WTC11 (cell line): Measurements from ENCODE around the gene SLC46A3. TPM values are rescaled to one million over a fixed set of nuclear protein-coding genes. Genes with fewer than 3 reads are reported as not detected.

Source experiments
- ATAC-seq: fragments of 200-7000 bp; cut with Tn5 transposase; 2 replicates; pipeline ENCODE4 v1.10.0; 2021; ENCODE audit warnings: mild to moderate bottlenecking, moderate library complexity
- CTCF ChIA-PET: fragments of 300-600 bp; sonication (Branson Sonifier 250); formaldehyde crosslinking; loops from one replicate; lab custom pipeline; 2021; ENCODE audit warnings: antibody characterized with exemption; lab: Charles Lee
- POLR2A ChIA-PET: fragments of 350-600 bp; sonication (Branson Sonifier 250); formaldehyde crosslinking; loops from one replicate; lab custom pipeline; 2021; ENCODE audit warnings: antibody characterized with exemption; lab: Charles Lee
- DNase-seq: peaks from one replicate; pipeline ENCODE4 v3.0.0; 2021; ENCODE audit warnings: low spot score
- H3K27ac Mint-ChIP-seq: 2 replicates; pipeline ENCODE4 v1.8.0; 2021; ENCODE audit warnings: mixed read lengths
- H3K27me3 Mint-ChIP-seq: 2 replicates; pipeline ENCODE4 v1.8.0; 2021; ENCODE audit warnings: low read depth, mild to moderate bottlenecking, moderate library complexity, mixed read lengths
- H3K36me3 Mint-ChIP-seq: 2 replicates; pipeline ENCODE4 v1.8.0; 2021; ENCODE audit warnings: mixed read lengths
- H3K4me1 Mint-ChIP-seq: 2 replicates; pipeline ENCODE4 v1.8.0; 2022; ENCODE audit warnings: mixed read lengths
- H3K4me3 Mint-ChIP-seq: 2 replicates; pipeline ENCODE4 v1.8.0; 2021; ENCODE audit warnings: mild to moderate bottlenecking, moderate library complexity, mixed read lengths
- H3K9me3 Mint-ChIP-seq: 2 replicates; pipeline ENCODE4 v1.8.0; 2021; ENCODE audit warnings: mixed read lengths
- CREM ChIP-seq: sonication (generic); formaldehyde crosslinking; IDR thresholded peaks from 2 replicates; pipeline ENCODE4 v1.8.1; 2022; ENCODE audit warnings: mild to moderate bottlenecking, missing genetic modification reagents, moderate library complexity
- CTCF ChIP-seq: fragments of 200-600 bp; IDR thresholded peaks from 2 replicates; pipeline ENCODE4 v1.8.0; 2022; ENCODE audit warnings: antibody characterized with exemption
- E2F1 ChIP-seq: sonication (generic); formaldehyde crosslinking; IDR thresholded peaks from 2 replicates; pipeline ENCODE4 v1.8.0; 2022; ENCODE audit warnings: mild to moderate bottlenecking, missing genetic modification reagents
- ELF4 ChIP-seq: sonication (generic); formaldehyde crosslinking; IDR thresholded peaks from 2 replicates; pipeline ENCODE4 v1.8.1; 2022; ENCODE audit warnings: low read depth, mild to moderate bottlenecking, moderate library complexity, missing genetic modification reagents
- FOXP1 ChIP-seq: sonication (generic); formaldehyde crosslinking; IDR thresholded peaks from 2 replicates; pipeline ENCODE4 v1.8.0; 2022; ENCODE audit warnings: missing genetic modification reagents, mild to moderate bottlenecking, moderate library complexity, borderline replicate concordance
- GTF2I ChIP-seq: fragments of 250-450 bp; sonication (Bioruptor Pico); conservative IDR thresholded peaks from 2 replicates; pipeline ENCODE4 v1.4.0; 2021; ENCODE audit warnings: mild to moderate bottlenecking
- IRF2 ChIP-seq: sonication (generic); formaldehyde crosslinking; IDR thresholded peaks from 2 replicates; pipeline ENCODE4 v1.8.0; 2022; ENCODE audit warnings: low read depth, missing genetic modification reagents, borderline replicate concordance
- RELA ChIP-seq: sonication (generic); formaldehyde crosslinking; IDR thresholded peaks from 2 replicates; pipeline ENCODE4 v1.8.1; 2022; ENCODE audit warnings: missing genetic modification reagents, mild to moderate bottlenecking, borderline replicate concordance
- TCF7 ChIP-seq: sonication (generic); formaldehyde crosslinking; IDR thresholded peaks from 2 replicates; pipeline ENCODE4 v1.8.0; 2022; ENCODE audit warnings: mild to moderate bottlenecking, low read depth, missing genetic modification reagents, moderate library complexity
- TP53 ChIP-seq: sonication (generic); formaldehyde crosslinking; IDR thresholded peaks from 2 replicates; pipeline ENCODE4 v1.8.1; 2023; ENCODE audit warnings: mild to moderate bottlenecking, missing genetic modification reagents
- USF2 ChIP-seq: sonication (generic); formaldehyde crosslinking; IDR thresholded peaks from 2 replicates; pipeline ENCODE4 v1.8.1; 2023; ENCODE audit warnings: mild to moderate bottlenecking, missing genetic modification reagents, moderate library complexity
- ZNF317 ChIP-seq: sonication (generic); formaldehyde crosslinking; IDR thresholded peaks from 2 replicates; pipeline ENCODE4 v1.8.1; 2023; ENCODE audit warnings: low read depth, mild to moderate bottlenecking, moderate library complexity, missing genetic modification reagents, borderline replicate concordance
- total RNA-seq: library from RNA; stranded (reverse); gene quantifications from 3 replicates; pipeline ENCODE4 v1.2.3, GENCODE V29; 2021
- TF ChIP-seq, protein P1 (sequence below): fragments of 250-450 bp; sonication (Bioruptor Pico); IDR thresholded peaks from 2 replicates; pipeline ENCODE4 v1.9.0; 2021; ENCODE audit warnings: mild to moderate bottlenecking, borderline replicate concordance
- TF ChIP-seq, protein P2 (sequence below): sonication (generic); formaldehyde crosslinking; IDR thresholded peaks from 2 replicates; pipeline ENCODE4 v1.8.1; 2022; ENCODE audit warnings: mild to moderate bottlenecking, missing genetic modification reagents, moderate library complexity, borderline replicate concordance
- TF ChIP-seq, protein P3 (sequence below): sonication (generic); formaldehyde crosslinking; IDR thresholded peaks from 2 replicates; pipeline ENCODE4 v1.8.0; 2022; ENCODE audit warnings: mild to moderate bottlenecking, missing genetic modification reagents
- TF ChIP-seq, protein P4 (sequence below): sonication (generic); formaldehyde crosslinking; conservative IDR thresholded peaks from 2 replicates; pipeline ENCODE4 v1.8.1; 2022; ENCODE audit warnings: mild to moderate bottlenecking, missing genetic modification reagents
- TF ChIP-seq, protein P5 (sequence below): sonication (generic); formaldehyde crosslinking; IDR thresholded peaks from 2 replicates; pipeline ENCODE4 v1.8.1; 2023; ENCODE audit warnings: mild to moderate bottlenecking, missing genetic modification reagents, moderate library complexity

The SLC46A3 gene
- total RNA-seq, 1 experiment from 2014 or later: 0.79 TPM

GRCh38 chr13:28751175-28751960 lies 32.6 kb upstream of the SLC46A3 start:
- CTCF ChIA-PET: interaction anchor here (0.6 to 0.7 kb wide), 2 partner anchors 12 to 355 kb away, joined by 3 to 4 read pairs; no protein-coding TSS in a partner anchor
- H3K27ac Mint-ChIP-seq: no peak overlapping the region

More at GRCh38 chr13:28751175-28751960, 32.6 kb upstream of the SLC46A3 start:
- H3K36me3 Mint-ChIP-seq: peaks cover 4% of the 10 kb centered on the region; the same call in 1 of the 2 replicates
- ATAC-seq (no peak), DNase-seq (no peak)
- POLR2A ChIA-PET: no interaction called here
- peaks cover 13% of the 10 kb centered on the region for H3K9me3 Mint-ChIP-seq
- H3K4me3 Mint-ChIP-seq: no peak overlapping the region
- H3K4me1 Mint-ChIP-seq: peaks cover 42% of the 10 kb centered on the region
- TF ChIP-seq E2F1 (no peak), TCF7 (no peak), ELF4 (CRISPR knock-in tag) (no peak), CTCF (no peak), ZNF317 (CRISPR knock-in tag) (no peak), GTF2I (CRISPR knock-in tag) (no peak), IRF2 (CRISPR knock-in tag) (no peak), CREM (CRISPR knock-in tag) (no peak), FOXP1 (CRISPR knock-in tag) (no peak), TP53 (no peak), USF2 (CRISPR knock-in tag) (no peak), RELA (CRISPR knock-in tag) (no peak)
- TF ChIP-seq, protein P1, sequence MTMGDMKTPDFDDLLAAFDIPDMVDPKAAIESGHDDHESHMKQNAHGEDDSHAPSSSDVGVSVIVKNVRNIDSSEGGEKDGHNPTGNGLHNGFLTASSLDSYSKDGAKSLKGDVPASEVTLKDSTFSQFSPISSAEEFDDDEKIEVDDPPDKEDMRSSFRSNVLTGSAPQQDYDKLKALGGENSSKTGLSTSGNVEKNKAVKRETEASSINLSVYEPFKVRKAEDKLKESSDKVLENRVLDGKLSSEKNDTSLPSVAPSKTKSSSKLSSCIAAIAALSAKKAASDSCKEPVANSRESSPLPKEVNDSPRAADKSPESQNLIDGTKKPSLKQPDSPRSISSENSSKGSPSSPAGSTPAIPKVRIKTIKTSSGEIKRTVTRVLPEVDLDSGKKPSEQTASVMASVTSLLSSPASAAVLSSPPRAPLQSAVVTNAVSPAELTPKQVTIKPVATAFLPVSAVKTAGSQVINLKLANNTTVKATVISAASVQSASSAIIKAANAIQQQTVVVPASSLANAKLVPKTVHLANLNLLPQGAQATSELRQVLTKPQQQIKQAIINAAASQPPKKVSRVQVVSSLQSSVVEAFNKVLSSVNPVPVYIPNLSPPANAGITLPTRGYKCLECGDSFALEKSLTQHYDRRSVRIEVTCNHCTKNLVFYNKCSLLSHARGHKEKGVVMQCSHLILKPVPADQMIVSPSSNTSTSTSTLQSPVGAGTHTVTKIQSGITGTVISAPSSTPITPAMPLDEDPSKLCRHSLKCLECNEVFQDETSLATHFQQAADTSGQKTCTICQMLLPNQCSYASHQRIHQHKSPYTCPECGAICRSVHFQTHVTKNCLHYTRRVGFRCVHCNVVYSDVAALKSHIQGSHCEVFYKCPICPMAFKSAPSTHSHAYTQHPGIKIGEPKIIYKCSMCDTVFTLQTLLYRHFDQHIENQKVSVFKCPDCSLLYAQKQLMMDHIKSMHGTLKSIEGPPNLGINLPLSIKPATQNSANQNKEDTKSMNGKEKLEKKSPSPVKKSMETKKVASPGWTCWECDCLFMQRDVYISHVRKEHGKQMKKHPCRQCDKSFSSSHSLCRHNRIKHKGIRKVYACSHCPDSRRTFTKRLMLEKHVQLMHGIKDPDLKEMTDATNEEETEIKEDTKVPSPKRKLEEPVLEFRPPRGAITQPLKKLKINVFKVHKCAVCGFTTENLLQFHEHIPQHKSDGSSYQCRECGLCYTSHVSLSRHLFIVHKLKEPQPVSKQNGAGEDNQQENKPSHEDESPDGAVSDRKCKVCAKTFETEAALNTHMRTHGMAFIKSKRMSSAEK: no peak
- TF ChIP-seq, protein P2, sequence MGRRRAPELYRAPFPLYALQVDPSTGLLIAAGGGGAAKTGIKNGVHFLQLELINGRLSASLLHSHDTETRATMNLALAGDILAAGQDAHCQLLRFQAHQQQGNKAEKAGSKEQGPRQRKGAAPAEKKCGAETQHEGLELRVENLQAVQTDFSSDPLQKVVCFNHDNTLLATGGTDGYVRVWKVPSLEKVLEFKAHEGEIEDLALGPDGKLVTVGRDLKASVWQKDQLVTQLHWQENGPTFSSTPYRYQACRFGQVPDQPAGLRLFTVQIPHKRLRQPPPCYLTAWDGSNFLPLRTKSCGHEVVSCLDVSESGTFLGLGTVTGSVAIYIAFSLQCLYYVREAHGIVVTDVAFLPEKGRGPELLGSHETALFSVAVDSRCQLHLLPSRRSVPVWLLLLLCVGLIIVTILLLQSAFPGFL (CRISPR knock-in tag): no peak
- TF ChIP-seq, protein P3, sequence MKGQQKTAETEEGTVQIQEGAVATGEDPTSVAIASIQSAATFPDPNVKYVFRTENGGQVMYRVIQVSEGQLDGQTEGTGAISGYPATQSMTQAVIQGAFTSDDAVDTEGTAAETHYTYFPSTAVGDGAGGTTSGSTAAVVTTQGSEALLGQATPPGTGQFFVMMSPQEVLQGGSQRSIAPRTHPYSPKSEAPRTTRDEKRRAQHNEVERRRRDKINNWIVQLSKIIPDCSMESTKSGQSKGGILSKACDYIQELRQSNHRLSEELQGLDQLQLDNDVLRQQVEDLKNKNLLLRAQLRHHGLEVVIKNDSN (CRISPR knock-in tag): no peak
- TF ChIP-seq, protein P4, sequence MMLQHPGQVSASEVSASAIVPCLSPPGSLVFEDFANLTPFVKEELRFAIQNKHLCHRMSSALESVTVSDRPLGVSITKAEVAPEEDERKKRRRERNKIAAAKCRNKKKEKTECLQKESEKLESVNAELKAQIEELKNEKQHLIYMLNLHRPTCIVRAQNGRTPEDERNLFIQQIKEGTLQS (CRISPR knock-in tag): no peak
- TF ChIP-seq, protein P5, sequence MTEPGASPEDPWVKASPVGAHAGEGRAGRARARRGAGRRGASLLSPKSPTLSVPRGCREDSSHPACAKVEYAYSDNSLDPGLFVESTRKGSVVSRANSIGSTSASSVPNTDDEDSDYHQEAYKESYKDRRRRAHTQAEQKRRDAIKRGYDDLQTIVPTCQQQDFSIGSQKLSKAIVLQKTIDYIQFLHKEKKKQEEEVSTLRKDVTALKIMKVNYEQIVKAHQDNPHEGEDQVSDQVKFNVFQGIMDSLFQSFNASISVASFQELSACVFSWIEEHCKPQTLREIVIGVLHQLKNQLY (CRISPR knock-in tag): no peak
- no peaks in the 10 kb centered on the region for H3K27me3 Mint-ChIP-seq
